Upper lobe of right lung (tissue), 1 donor: Measurements from ENCODE around the gene BPIFA1. TPM values are rescaled to one million over a fixed set of nuclear protein-coding genes. Genes with fewer than 3 reads are reported as not detected.

ENCODE experiments used
- ATAC-seq: fragments of 200-7000 bp; cut with Tn5 transposase; one replicate; pipeline ENCODE4 v1.9.1; 2020; ENCODE audit warnings: mild to moderate bottlenecking, moderate library complexity
- DNase-seq: peaks from one replicate; pipeline ENCODE4 v3.0.0-alpha.2; 2020
- H3K27ac ChIP-seq: fragments of 200-600 bp; one replicate; pipeline ENCODE4 v1.8.0; 2022
- H3K27me3 ChIP-seq: fragments of 200-600 bp; one replicate; pipeline ENCODE4 v1.8.0; 2022; ENCODE audit warnings: mild to moderate bottlenecking
- H3K36me3 ChIP-seq: fragments of 200-600 bp; one replicate; pipeline ENCODE4 v1.8.0; 2022
- H3K4me1 ChIP-seq: fragments of 200-600 bp; one replicate; pipeline ENCODE4 v1.8.0; 2022
- H3K4me3 ChIP-seq: fragments of 200-600 bp; one replicate; pipeline ENCODE4 v1.8.0; 2022; ENCODE audit warnings: mild to moderate bottlenecking
- H3K9me3 ChIP-seq: fragments of 200-600 bp; one replicate; pipeline ENCODE4 v1.8.0; 2022
- intact Hi-C: fragments of 100-400 bp; cut with DNase I; formaldehyde crosslinking; loops from one replicate; pipeline ENCODE4 v1.11.0; 2022
- total RNA-seq: library from RNA; stranded (reverse); fragmentation: NEBNext Ultra II Directional; extraction: Animal tissue kit (Norgen Biotek cat#: 25700); gene quantifications from one replicate; pipeline ENCODE4 v1.2.1, GENCODE V29; 2021
- TF ChIP-seq, protein P1 (sequence below): fragments of 200-600 bp; IDR thresholded peaks from one replicate; pipeline ENCODE4 v1.8.0; 2022; ENCODE audit warnings: antibody characterized with exemption
- donor health status: DM: no; HTN: yes; CAD: no; lungs with severe emphysema.

Gene BPIFA1
- total RNA-seq, 1 donor from 2014 or later, result not detected

GRCh38 chr20:33287884-33288283, 52.1 kb downstream of the BPIFA1 start:
- H3K4me1 ChIP-seq, result no peaks in the 10 kb centered on the region
- no peak overlapping the region for H3K4me3 ChIP-seq
- no peak overlapping the region for H3K27ac ChIP-seq
- intact Hi-C loops, result no loop called here
- ATAC-seq (no peak), DNase-seq (no peak)
- H3K36me3 ChIP-seq, result no peaks in the 10 kb centered on the region
- TF ChIP-seq, protein P1, sequence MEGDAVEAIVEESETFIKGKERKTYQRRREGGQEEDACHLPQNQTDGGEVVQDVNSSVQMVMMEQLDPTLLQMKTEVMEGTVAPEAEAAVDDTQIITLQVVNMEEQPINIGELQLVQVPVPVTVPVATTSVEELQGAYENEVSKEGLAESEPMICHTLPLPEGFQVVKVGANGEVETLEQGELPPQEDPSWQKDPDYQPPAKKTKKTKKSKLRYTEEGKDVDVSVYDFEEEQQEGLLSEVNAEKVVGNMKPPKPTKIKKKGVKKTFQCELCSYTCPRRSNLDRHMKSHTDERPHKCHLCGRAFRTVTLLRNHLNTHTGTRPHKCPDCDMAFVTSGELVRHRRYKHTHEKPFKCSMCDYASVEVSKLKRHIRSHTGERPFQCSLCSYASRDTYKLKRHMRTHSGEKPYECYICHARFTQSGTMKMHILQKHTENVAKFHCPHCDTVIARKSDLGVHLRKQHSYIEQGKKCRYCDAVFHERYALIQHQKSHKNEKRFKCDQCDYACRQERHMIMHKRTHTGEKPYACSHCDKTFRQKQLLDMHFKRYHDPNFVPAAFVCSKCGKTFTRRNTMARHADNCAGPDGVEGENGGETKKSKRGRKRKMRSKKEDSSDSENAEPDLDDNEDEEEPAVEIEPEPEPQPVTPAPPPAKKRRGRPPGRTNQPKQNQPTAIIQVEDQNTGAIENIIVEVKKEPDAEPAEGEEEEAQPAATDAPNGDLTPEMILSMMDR, result no peak
- peaks cover 9% of the 10 kb centered on the region for H3K27me3 ChIP-seq
- H3K9me3 ChIP-seq, result no peaks in the 10 kb centered on the region

DNA sequence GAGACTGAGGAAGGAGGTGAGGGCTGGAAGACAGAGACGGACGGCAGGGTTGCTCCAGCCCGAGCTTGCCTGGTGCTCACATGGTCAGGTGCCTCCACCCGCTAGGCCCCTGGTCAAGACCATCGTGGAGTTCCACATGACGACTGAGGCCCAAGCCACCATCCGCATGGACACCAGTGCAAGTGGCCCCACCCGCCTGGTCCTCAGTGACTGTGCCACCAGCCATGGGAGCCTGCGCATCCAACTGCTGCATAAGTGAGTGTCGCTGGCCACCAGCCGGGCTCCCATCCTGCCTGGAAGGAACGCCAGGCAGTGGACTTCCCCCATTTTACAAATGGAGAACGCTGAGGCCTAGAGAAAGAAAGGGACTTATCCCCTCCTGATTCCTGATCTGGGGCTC, 55.1 kb downstream of the BPIFA1 start:
- ATAC-seq (no peak), DNase-seq (no peak)
- no peaks in the 10 kb centered on the region for H3K36me3 ChIP-seq
- H3K4me1 ChIP-seq, result no peaks in the 10 kb centered on the region
- intact Hi-C loops, result no loop called here
- peaks cover 17% of the 10 kb centered on the region for H3K27me3 ChIP-seq
- no peak overlapping the region for H3K27ac ChIP-seq
- no peak overlapping the region for H3K4me3 ChIP-seq
- H3K9me3 ChIP-seq, result no peaks in the 10 kb centered on the region
- TF ChIP-seq, protein P1, result no peak

DNA sequence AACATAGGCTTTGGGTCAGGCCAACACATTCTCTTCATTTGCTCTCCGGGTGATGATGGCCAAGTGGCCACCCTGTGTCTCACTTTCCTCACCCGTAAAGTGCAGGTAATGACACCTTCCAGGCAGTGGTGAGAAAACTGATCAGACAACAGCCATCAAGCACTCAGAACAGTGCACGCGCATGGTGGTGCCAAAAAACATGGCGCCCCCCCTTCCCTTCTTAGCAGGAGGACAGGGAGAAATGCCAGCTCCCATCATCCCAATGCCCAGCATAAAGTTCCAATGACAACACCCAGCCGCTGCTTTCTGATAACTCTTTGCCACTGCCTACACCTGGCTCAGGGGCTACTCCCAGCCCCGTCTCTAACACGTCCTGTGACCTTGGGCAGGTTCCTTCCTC, 55.6 kb downstream of the BPIFA1 start:
- Histone ChIP-seq H3K9me3 (no peaks in the 10 kb centered on the region), H3K27me3 (peaks cover 17% of the 10 kb centered on the region), H3K27ac (no peak overlapping the region), H3K4me1 (no peaks in the 10 kb centered on the region), H3K36me3 (no peaks in the 10 kb centered on the region), H3K4me3 (no peak overlapping the region)
- intact Hi-C loops, result no loop called here
- TF ChIP-seq, protein P1, result no peak
- DNase-seq (no peak), ATAC-seq (no peak)

GRCh38 chr20:33291830-33292355, 56.1 kb downstream of the BPIFA1 start:
- Histone ChIP-seq H3K27ac (no peak overlapping the region), H3K9me3 (no peaks in the 10 kb centered on the region), H3K27me3 (peaks cover 17% of the 10 kb centered on the region), H3K36me3 (no peaks in the 10 kb centered on the region), H3K4me3 (no peak overlapping the region), H3K4me1 (no peaks in the 10 kb centered on the region)
- DNase-seq (peak; percentile 74), ATAC-seq (peak; percentile 83)
- intact Hi-C loops, result no loop called here
- TF ChIP-seq, protein P1, result peak; percentile 87

Other genes with a start within 250 kb of the BPIFA1 start
- gene SUN5, start 231.6 kb upstream of the BPIFA1 start, total RNA-seq, result not detected
- not detected for gene BPIFB2, start 228.3 kb upstream of the BPIFA1 start, total RNA-seq
- not detected for gene BPIFB6, start 204.3 kb upstream of the BPIFA1 start, total RNA-seq
- gene BPIFB3, start 182.1 kb upstream of the BPIFA1 start, total RNA-seq, result not detected
- gene BPIFB4, start 156.4 kb upstream of the BPIFA1 start, total RNA-seq, result not detected
- not detected for gene BPIFA2, start 67.8 kb upstream of the BPIFA1 start, total RNA-seq
- gene BPIFA3, start 18.6 kb upstream of the BPIFA1 start, total RNA-seq, result not detected
- gene BPIFB1, start 47.2 kb downstream of the BPIFA1 start, total RNA-seq, result 0.67 TPM
- 26.6 TPM for gene CDK5RAP1, start 165.5 kb downstream of the BPIFA1 start, total RNA-seq
- gene SNTA1, start 207.8 kb downstream of the BPIFA1 start, total RNA-seq, result 8.6 TPM